Kidney capillary endothelial cell (primary cell): ENCODE measurements around the gene DAD1.

Experiments used
- DNase-seq: peaks from one replicate; pipeline ENCODE4 v3.0.0-alpha.2; 2018; ENCODE audit warnings: low spot score

DAD1 gene

GRCh38 chr14:22517117-22517720, 71.8 kb downstream of the DAD1 start:
- DNase-seq, result no peak

- no peak for DNase-seq
These were observed 73.1 kb downstream of the DAD1 start for GRCh38 chr14:22515929-22516328.
